OCI-LY7 (cell line): ENCODE results near the gene KRTAP4-9.

Experiments used
- EZH2phosphoT487 ChIP-seq: fragments of 200-600 bp; sonication (generic); IDR thresholded peaks from 2 replicates; pipeline ENCODE4 v1.6.1; 2018; ENCODE audit warnings: low read depth, borderline replicate concordance, mild to moderate bottlenecking, mixed run types, antibody characterized with exemption, low read length, moderate library complexity, mixed read lengths
- TF ChIP-seq, protein P1 (sequence below): fragments of 200-600 bp; sonication (generic); conservative IDR thresholded peaks from 2 replicates; pipeline ENCODE4 v1.5.1; 2014; ENCODE audit warnings: mild to moderate bottlenecking, antibody characterized with exemption, low read length, moderate library complexity, mixed read lengths

GRCh38 chr17:41098042-41098441 is 7.1 kb upstream of the KRTAP4-9 start, which contains the start of gene KRTAP4-8:
- TF ChIP-seq, protein P1, sequence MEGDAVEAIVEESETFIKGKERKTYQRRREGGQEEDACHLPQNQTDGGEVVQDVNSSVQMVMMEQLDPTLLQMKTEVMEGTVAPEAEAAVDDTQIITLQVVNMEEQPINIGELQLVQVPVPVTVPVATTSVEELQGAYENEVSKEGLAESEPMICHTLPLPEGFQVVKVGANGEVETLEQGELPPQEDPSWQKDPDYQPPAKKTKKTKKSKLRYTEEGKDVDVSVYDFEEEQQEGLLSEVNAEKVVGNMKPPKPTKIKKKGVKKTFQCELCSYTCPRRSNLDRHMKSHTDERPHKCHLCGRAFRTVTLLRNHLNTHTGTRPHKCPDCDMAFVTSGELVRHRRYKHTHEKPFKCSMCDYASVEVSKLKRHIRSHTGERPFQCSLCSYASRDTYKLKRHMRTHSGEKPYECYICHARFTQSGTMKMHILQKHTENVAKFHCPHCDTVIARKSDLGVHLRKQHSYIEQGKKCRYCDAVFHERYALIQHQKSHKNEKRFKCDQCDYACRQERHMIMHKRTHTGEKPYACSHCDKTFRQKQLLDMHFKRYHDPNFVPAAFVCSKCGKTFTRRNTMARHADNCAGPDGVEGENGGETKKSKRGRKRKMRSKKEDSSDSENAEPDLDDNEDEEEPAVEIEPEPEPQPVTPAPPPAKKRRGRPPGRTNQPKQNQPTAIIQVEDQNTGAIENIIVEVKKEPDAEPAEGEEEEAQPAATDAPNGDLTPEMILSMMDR, result no peak
- TF ChIP-seq EZH2phosphoT487, result no peak
